Stimulated activated CD8-positive, alpha-beta memory T cell treated with anti-CD3 and anti-CD28 coated beads, Interleukin-2, amount 100 ng/mL, for 48 hours (primary cell): ENCODE measurements around the gene EMC10.
"Not testable (repeated sequence)": the region's sequence is repeated elsewhere in the genome, so short reads cannot be mapped to it uniquely, and the experiment has no call there.

Experiments used
- DNase-seq, 2 donors: peaks; one replicate each; pipeline ENCODE4 v3.0.0-alpha.2; 2020; ENCODE audit warnings: low read depth in 2 of 2

EMC10 gene

DNA sequence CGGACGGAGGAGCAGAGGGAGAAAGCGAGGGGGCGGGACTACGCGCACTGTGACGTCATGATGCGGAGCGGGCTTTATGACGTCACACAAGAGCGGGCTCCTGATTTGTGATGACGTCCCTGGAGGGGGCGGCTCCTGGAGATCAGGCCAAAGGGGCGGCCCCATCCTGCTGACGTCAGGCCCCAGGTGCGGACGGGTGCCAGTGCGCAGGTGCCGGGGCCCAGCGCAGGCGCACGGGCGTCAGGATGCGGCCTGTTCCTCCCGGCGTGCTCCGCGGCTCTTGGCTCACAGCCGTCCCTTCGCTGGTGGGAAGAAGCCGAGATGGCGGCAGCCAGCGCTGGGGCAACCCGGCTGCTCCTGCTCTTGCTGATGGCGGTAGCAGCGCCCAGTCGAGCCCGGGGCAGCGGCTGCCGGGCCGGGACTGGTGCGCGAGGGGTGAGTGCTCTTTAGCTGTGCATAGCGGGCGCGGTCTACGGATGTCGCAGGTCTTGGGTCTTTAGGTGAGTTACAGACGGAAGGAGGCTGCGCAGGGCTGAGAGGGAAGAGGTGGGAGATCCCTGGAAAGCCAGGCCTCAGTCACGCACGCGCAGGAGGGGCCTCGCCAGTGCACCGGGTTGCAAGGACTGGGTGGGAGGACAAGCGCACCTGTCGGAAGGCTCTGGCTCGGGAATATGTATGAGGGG, at the start of gene EMC10, which contains the start of gene GARIN5A:
Gene EMC10 (plus strand): TSS at position 284 of the 683 bp plus-strand sequence. CDS start 38 bp downstream, at position 322.
Gene GARIN5A (minus strand): TSS at position 625 of the 683 bp plus-strand sequence. CDS start 460 bp downstream, at position 165.
- DNase-seq: peak; percentile 91 to 92

DNA sequence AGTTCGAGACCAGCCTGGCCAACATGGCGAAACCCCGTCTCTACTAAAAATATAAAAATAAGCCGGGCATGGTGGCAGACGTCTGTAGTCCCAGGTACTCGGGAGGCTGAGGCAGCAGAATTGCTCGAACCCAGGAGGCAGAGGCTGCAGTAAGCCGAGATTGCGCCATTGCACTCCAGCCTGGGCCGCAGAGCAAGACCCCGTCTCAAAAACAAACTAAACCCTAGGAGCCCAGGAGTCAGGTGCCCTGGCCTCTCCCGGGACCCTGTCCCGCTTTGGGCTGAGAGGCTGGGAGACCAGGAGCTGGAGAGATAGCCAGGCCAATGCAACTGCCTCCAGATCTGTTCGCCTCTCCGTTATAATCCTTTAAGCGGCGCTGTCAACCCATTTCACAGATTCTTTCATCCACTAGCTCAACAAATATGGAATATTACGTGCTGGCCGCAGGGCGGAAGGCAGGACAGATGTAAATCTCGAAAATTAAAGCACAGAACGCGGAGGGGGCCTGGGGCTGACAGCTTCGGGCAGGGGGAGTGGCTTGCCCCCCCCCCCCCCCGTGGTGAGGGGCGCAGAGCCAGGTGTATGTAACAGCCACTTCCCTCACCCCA, 48.9 kb upstream of the EMC10 start:
- DNase-seq: no peak

- DNase-seq: no peak
Observed at GRCh38 chr19:50427997-50428425, 48.3 kb upstream of the EMC10 start.

DNA sequence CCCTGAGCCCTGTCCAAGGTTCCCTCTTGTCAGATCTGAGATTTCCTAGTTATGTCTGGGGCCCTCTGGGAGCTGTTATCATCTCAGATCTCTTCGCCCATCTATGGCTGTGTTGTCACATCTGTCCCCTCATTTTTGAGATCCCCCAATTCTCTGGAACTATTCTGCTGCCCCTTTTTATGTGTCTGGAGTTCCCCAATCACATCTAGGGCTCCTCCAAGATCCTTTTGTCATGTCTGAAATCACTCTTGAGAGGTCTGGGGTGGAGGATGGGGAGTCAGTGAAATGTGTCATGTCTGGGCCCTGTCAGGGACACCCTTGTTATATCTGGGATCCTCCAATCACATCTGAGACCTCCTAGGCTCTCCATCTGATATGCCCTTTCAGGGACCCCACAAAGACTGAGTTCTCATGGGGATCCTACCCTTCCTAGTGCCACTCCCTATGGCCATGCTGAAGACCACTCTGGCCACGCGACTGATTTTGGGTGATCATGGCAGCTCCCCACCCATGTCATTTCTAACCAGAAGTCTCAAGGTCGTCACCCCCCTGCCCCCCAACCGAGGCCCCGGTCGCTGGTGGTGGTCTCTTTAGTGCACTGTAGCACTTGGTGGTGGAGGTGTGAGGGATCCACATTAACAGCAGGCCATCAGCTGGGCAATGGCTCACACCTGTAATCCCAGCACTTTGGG, 47.4 kb upstream of the EMC10 start:
- no peak for DNase-seq

GRCh38 chr19:50430888-50431342, 45.4 kb upstream of the EMC10 start:
- no peak for DNase-seq

DNA sequence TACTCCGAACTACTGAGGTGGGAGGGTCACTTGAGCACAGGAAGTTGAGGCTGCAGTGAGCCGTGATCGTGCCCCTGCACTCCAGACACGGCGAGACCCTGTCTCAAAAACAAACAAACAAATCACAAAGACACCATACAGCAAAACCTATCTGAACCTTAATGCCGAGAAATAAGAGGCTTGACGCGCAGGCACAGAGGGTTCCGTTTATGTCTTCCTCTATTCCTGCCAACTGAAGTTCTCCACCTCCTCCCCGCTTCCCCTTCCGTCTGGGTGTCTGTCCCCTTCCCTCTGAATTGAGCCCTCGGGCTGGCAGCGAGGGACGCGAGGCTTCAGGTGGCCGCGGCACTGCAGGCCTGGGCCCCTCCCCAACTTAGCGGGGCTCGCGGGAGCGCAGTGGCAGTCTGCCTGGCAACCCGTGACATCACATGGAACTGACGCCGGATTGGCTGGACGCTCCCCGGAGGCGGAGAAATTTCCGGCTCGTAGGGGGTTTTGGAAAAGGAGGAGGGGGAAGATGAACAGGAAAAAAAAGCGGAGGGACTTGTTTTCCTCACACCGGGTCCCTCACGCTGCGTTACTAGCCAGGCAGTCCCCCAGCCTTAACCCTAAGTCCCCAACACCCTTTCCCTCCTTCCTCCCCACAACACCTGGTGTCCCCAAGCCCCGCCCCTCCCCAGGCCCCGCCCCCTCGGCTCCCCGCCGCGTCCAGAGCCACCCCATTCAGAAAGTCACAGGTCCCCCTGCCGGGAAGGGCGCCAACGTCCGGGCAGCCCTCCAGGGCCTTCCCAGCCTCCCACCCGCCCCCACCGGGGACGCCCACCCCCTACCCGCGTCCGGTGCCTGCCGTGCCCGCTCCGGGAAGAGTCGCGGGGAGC, 44.7 kb upstream of the EMC10 start:
- peak; percentile 68 to 79 for DNase-seq

DNA sequence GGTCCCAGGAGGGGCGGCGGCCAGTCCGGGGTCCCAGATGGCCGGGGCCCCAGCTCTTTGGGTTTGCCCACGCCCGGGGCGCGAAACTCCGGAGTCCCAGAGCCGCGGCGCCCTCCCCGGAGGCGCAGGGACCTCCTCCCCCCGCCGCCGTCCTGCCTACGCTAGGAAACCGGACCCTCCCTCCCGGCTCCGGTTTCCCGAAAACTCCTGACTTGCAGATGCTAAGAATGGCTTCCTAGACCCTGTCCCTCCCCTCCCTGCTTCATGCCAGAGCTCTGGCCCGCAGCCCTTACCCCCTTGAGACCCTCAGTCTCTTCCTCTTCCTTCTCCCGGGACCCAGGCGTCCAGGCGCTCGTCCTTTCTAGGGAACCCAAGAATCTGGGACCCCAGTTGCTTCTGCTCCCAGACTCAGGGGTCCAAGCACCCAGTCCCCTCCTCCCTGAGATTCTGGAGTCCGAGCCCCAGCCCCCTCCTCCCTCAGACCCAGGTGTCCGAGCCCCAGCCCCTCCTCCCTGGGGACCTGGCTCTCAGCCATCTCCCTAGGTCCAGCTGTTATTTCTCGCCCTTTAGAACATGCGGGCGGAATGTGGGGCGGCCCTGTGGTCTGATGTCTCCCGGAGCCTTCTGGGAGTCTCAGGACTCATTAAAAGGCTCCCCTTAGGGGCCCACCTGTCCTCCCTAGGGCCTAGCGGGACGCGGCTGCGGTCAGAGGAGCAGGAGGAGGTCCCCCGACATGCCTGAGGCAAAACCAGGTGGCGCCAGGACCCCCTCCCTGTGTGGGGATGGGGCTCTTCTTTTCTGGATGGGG, 43.9 kb upstream of the EMC10 start, which contains the start of gene MYBPC2:
Gene MYBPC2 (plus strand): TSS at position 672 of the 808 bp plus-strand sequence. CDS start 62 bp downstream, at position 734.
- no peak for DNase-seq

DNA sequence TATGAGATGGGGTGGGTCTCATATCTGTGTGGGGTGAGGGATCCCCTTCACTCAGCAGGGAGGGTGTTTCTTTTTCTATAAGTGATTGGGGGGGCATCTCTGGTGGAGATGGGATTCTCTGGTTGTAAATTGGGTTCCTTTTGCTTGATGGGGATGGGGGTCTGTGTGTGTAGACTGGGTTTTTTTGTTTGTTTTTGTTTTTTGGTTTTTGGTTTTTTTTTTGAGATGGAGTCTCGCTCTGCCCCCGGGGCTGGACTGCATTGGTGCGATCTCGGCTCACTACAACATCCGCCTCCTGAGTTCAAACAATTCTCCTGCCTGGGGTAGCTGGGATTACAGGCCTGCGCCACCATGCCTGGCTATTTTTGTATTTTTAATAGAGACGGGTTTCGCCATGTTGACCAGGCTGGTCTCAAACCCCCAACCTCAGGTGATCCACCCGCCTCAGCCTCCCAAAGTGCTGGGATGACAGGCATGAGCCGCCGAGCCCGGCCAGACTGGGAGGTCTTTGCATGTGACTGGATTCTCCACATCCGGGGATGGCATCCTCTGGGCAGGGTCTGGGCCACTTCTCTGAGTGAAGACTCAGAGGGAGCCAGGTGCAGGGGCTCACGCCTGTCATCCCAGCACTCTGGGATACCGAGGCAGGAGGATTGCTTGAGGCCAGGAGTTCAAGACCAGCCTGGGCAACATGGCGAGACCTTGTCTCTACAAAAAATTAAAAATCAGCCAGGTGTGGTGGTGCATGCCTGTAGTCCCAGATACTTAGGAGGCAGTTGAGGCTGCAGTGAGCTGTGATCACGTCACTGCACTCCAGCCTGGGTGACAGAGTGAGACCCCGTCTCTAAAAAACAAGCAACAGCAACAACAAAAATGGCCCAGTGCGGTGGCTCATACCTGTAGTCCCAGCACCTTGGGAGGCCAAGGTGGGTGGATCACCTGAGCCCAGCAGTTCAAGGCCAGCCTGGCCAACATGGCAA, 42.8 kb upstream of the EMC10 start:
- DNase-seq: no peak

DNA sequence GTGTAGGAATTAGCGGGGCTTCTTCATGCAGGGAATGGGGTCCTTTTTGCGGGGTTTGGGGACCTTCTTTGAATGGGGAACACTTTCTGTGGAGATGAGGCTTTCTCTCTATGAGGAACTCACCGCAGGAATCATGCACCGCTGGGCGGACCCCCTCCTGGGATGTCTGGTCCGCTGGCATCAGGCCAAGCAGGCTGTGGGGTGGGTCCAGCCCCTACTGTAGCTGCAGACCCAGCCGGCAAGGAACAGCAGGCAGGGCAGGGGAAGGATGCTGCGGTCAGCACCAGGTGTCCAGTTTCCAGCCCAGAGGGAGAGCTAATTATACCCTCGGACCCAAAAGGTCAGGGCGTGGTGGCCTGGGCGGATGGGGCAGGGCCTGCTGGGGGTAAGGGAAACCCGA, 41.8 kb upstream of the EMC10 start:
- no peak for DNase-seq

DNA sequence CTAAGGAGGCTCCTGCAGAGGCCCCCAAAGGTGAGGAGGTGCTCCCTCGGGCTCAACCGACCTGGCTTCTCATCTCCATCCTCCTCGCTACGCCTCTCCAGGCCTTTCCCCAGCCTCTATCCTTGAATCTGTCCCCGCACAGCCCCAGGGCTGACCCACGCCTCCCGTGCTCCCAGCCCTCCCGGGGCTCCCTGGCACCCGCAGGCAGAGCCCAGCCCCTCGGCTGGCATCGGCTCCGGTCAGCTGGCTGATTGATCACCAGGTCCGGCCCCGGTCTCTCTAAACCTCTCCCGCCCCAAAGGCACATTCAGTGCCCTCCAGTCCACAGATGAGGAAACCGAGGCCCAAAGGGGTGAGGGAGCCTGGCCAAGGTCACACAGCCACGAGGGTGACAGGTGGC, 41.1 kb upstream of the EMC10 start:
- no peak for DNase-seq

GRCh38 chr19:50435627-50436026, 40.7 kb upstream of the EMC10 start:
- no peak for DNase-seq

- no peak for DNase-seq
Observed at GRCh38 chr19:50437862-50438449, 38.4 kb upstream of the EMC10 start.

DNA sequence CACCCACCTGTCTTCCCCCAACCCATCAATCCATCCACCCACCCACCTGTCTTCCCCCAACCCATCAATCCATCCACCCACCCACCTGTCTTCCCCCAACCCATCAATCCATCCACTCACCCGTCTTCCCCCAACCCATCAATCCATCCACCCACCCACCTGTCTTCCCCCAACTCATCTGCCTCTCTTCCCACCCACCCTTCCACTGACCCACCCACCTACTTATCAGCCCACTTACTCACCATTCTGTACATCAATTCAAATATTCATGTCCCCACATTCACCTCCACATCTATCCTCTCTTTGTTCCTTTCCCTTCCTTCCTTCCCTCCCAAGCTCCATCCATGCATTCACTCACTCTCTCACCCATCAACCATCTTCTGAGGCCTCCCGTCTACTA, 37.2 kb upstream of the EMC10 start:
- DNase-seq: not testable (repeated sequence)

DNA sequence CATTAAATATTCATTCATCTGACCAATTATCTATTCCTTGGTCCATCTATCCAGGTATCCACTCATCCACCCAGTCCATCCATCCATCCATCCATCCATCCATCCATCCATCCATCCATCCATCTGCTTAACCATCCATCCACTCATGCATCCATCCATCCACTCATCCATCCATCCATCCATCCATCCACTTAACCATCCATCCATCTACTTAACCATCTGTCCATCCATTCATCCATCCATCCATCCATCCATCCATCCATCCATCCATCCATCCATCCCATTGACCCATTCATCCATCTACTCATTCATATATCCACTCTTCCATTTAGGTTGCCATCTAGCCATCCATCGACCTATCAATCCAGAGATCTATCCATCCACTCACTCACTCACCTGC, 32.2 kb upstream of the EMC10 start:
- DNase-seq: no peak

DNA sequence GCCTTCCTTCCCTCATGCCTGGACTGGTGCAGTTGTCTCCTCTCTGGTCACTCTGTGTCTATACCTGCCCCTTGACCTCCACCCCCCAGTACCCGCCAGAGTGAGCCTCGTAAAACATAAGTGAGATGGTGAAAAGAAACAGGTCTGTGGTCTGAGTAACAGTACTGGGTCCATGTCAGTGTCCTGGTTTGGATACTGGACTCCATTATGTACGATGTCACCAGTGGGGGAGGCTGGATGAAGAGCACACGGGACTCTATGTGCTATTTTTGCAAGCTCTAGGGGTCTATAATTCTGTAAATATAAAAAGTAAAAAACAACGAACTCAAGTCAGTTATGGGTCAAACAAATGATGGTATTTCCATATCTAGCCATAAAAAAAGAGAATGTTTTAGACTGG, 29.3 kb upstream of the EMC10 start:
- DNase-seq: no peak

GRCh38 chr19:50447750-50448149, 28.6 kb upstream of the EMC10 start:
- no peak for DNase-seq

- no peak for DNase-seq
Observed at GRCh38 chr19:50449236-50449899, 26.9 kb upstream of the EMC10 start.

GRCh38 chr19:50450369-50451222, 25.7 kb upstream of the EMC10 start:
- DNase-seq: no peak
